ENCODE results near the gene PCSK6.

Gene PCSK6

DNA sequence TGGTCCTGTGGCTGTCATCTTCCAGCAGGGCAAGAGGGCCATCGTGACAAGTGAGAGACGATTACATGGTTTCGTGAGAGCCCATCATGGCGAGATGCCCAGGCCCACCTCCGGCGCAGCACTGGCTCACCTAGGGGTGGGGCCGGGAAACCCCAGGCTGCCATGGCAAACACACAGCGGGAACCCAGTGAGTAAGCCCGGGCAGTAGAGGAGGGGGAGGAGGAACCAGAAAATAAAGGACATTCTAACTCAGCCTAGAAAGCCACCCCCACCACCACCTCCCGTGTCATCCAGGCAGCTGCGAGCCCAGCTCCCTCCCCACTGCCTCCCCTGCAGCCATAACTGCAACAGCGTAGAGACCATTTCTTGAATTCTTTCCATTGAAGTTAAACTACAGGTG, 52.3 kb downstream of the PCSK6 start:
- H3K27ac ChIP-seq (ENCODE audit: low read length), result no peak overlapping the region
- H3K27me3 ChIP-seq (ENCODE audit: control insufficient read depth, insufficient read depth, low read length), result no peaks in the 10 kb centered on the region
- no peak overlapping the region for H3K4me3 ChIP-seq (ENCODE audit: low read length)
- no peaks in the 10 kb centered on the region for H3K4me1 ChIP-seq (ENCODE audit: control insufficient read depth, insufficient read depth, low read length)
- DNase-seq (ENCODE audit: low read depth, low spot score), result no peak
- WGBS (ENCODE audit: insufficient coverage, insufficient read length), result no CpG with 5 or more reads among the region's 12 CpGs
- H3K9me3 ChIP-seq (ENCODE audit: control insufficient read depth, insufficient read depth, low read length), result no peaks in the 10 kb centered on the region
- H3K36me3 ChIP-seq (ENCODE audit: control insufficient read depth, insufficient read depth, low read length), result no peaks in the 10 kb centered on the region

DNA sequence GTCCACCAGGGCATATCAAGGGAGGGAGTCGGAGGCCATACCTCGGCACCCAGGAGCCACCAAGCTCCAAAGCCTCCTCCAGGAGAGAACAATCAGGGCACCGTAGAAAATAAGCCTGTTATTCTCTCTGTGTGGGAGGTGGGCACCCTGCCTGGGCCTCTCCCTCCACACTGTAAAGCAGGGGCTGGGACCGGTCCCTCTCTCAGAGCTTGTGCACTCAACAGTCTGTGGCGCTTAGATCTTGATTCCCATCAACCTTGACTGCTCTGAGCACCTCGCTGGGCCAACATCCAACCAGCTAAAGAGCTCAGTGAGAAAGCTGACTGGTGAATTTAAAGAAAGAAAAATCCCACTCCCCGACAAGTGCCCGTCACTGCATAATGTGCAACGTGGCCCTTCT, 53.0 kb downstream of the PCSK6 start:
- no peaks in the 10 kb centered on the region for H3K9me3 ChIP-seq (ENCODE audit: control insufficient read depth, insufficient read depth, low read length)
- H3K4me3 ChIP-seq (ENCODE audit: low read length), result no peak overlapping the region
- H3K27me3 ChIP-seq (ENCODE audit: control insufficient read depth, insufficient read depth, low read length), result no peaks in the 10 kb centered on the region
- DNase-seq (ENCODE audit: low read depth, low spot score), result no peak
- H3K4me1 ChIP-seq (ENCODE audit: control insufficient read depth, insufficient read depth, low read length), result no peaks in the 10 kb centered on the region
- WGBS (ENCODE audit: insufficient coverage, insufficient read length), result no CpG with 5 or more reads among the region's 9 CpGs
- H3K27ac ChIP-seq (ENCODE audit: low read length), result no peak overlapping the region
- no peaks in the 10 kb centered on the region for H3K36me3 ChIP-seq (ENCODE audit: control insufficient read depth, insufficient read depth, low read length)

GRCh38 chr15:101435761-101436160, 53.7 kb downstream of the PCSK6 start:
- no peak for DNase-seq (ENCODE audit: low read depth, low spot score)
- H3K9me3 ChIP-seq (ENCODE audit: control insufficient read depth, insufficient read depth, low read length), result no peaks in the 10 kb centered on the region
- no peak overlapping the region for H3K27ac ChIP-seq (ENCODE audit: low read length)
- WGBS (ENCODE audit: insufficient coverage, insufficient read length), result no CpG with 5 or more reads among the region's 7 CpGs
- no peak overlapping the region for H3K4me3 ChIP-seq (ENCODE audit: low read length)
- H3K4me1 ChIP-seq (ENCODE audit: control insufficient read depth, insufficient read depth, low read length), result no peaks in the 10 kb centered on the region
- no peaks in the 10 kb centered on the region for H3K36me3 ChIP-seq (ENCODE audit: control insufficient read depth, insufficient read depth, low read length)
- H3K27me3 ChIP-seq (ENCODE audit: control insufficient read depth, insufficient read depth, low read length), result no peaks in the 10 kb centered on the region

- DNase-seq (ENCODE audit: low read depth, low spot score), result no peak
- Histone ChIP-seq H3K4me3 (ENCODE audit: low read length) (no peak overlapping the region), H3K9me3 (ENCODE audit: control insufficient read depth, insufficient read depth, low read length) (no peaks in the 10 kb centered on the region), H3K36me3 (ENCODE audit: control insufficient read depth, insufficient read depth, low read length) (no peaks in the 10 kb centered on the region), H3K4me1 (ENCODE audit: control insufficient read depth, insufficient read depth, low read length) (no peaks in the 10 kb centered on the region), H3K27ac (ENCODE audit: low read length) (no peak overlapping the region), H3K27me3 (ENCODE audit: control insufficient read depth, insufficient read depth, low read length) (no peaks in the 10 kb centered on the region)
- no CpG with 5 or more reads among the region's 21 CpGs for WGBS (ENCODE audit: insufficient coverage, insufficient read length)
These were observed 55.2 kb downstream of the PCSK6 start for GRCh38 chr15:101434032-101434920.

- whole genome bisulfite sequencing (ENCODE audit: insufficient coverage, insufficient read length), result no CpG with 5 or more reads among the region's 7 CpGs
- Histone ChIP-seq H3K27me3 (ENCODE audit: control insufficient read depth, insufficient read depth, low read length) (no peaks in the 10 kb centered on the region), H3K27ac (ENCODE audit: low read length) (no peak overlapping the region), H3K4me1 (ENCODE audit: control insufficient read depth, insufficient read depth, low read length) (no peaks in the 10 kb centered on the region), H3K9me3 (ENCODE audit: control insufficient read depth, insufficient read depth, low read length) (no peaks in the 10 kb centered on the region), H3K4me3 (ENCODE audit: low read length) (no peak overlapping the region), H3K36me3 (ENCODE audit: control insufficient read depth, insufficient read depth, low read length) (no peaks in the 10 kb centered on the region)
- DNase-seq (ENCODE audit: low read depth, low spot score), result no peak
These were observed 56.1 kb downstream of the PCSK6 start for GRCh38 chr15:101433396-101433795.

- H3K27me3 ChIP-seq (ENCODE audit: control insufficient read depth, insufficient read depth, low read length), result no peaks in the 10 kb centered on the region
- DNase-seq (ENCODE audit: low read depth, low spot score), result no peak
- no peak overlapping the region for H3K4me3 ChIP-seq (ENCODE audit: low read length)
- no peak overlapping the region for H3K27ac ChIP-seq (ENCODE audit: low read length)
- H3K36me3 ChIP-seq (ENCODE audit: control insufficient read depth, insufficient read depth, low read length), result no peaks in the 10 kb centered on the region
- WGBS (ENCODE audit: insufficient coverage, insufficient read length), result no CpG with 5 or more reads among the region's 3 CpGs
- H3K4me1 ChIP-seq (ENCODE audit: control insufficient read depth, insufficient read depth, low read length), result no peaks in the 10 kb centered on the region
- H3K9me3 ChIP-seq (ENCODE audit: control insufficient read depth, insufficient read depth, low read length), result no peaks in the 10 kb centered on the region
These were observed 56.5 kb downstream of the PCSK6 start for GRCh38 chr15:101432982-101433381.

- DNase-seq (ENCODE audit: low read depth, low spot score), result no peak
- no CpG with 5 or more reads among the region's 6 CpGs for WGBS (ENCODE audit: insufficient coverage, insufficient read length)
- no peaks in the 10 kb centered on the region for H3K9me3 ChIP-seq (ENCODE audit: control insufficient read depth, insufficient read depth, low read length)
- no peak overlapping the region for H3K27ac ChIP-seq (ENCODE audit: low read length)
- H3K27me3 ChIP-seq (ENCODE audit: control insufficient read depth, insufficient read depth, low read length), result no peaks in the 10 kb centered on the region
- no peak overlapping the region for H3K4me3 ChIP-seq (ENCODE audit: low read length)
- no peaks in the 10 kb centered on the region for H3K36me3 ChIP-seq (ENCODE audit: control insufficient read depth, insufficient read depth, low read length)
- no peaks in the 10 kb centered on the region; the same call in 1 of the 2 replicates for H3K4me1 ChIP-seq (ENCODE audit: control insufficient read depth, insufficient read depth, low read length)
These were observed 57.8 kb downstream of the PCSK6 start for GRCh38 chr15:101431748-101432147.

DNA sequence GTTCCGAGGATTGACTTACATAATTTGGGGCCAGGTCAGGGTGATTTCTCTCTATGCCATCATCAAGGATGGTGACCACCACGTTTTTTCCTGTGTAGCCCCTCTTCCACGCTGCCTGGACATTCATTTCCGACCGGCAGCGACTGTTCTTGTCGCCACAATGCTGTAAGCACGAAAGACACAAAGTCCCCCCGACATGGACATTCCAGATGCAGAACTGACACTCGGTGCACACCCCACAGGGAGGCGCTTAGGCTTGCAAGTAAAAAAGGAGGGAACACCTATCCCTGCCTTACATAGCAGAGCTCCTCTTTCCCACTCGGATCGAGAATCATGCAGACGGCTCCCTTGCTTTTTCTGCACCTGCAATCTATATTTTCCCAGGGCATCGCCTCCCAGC, 58.2 kb downstream of the PCSK6 start:
- no peaks in the 10 kb centered on the region for H3K36me3 ChIP-seq (ENCODE audit: control insufficient read depth, insufficient read depth, low read length)
- DNase-seq (ENCODE audit: low read depth, low spot score), result no peak
- H3K9me3 ChIP-seq (ENCODE audit: control insufficient read depth, insufficient read depth, low read length), result no peaks in the 10 kb centered on the region
- H3K27me3 ChIP-seq (ENCODE audit: control insufficient read depth, insufficient read depth, low read length), result no peaks in the 10 kb centered on the region
- no peaks in the 10 kb centered on the region; the same call in 1 of the 2 replicates for H3K4me1 ChIP-seq (ENCODE audit: control insufficient read depth, insufficient read depth, low read length)
- H3K4me3 ChIP-seq (ENCODE audit: low read length), result no peak overlapping the region
- H3K27ac ChIP-seq (ENCODE audit: low read length), result no peak overlapping the region
- no CpG with 5 or more reads among the region's 15 CpGs for WGBS (ENCODE audit: insufficient coverage, insufficient read length)

DNA sequence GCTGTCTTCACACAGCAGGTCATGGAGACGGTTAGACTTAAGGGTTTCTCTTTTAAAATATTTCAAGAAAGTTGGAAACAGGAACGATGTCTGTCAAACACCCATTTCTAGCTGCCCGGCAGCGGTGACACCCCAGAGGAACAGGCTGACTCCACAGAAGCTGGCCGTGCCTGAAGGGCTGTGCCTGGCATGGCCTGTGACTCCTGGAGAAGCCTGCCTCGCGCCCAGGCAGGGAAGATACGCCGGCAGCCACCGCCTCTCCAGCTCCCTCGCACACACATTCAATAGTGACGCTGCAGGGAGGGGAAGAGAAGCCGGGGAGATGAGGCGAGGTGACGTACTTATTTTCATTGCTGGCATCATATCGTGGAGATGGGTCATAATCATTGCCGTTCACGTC, 59.9 kb downstream of the PCSK6 start:
- Histone ChIP-seq H3K27ac (ENCODE audit: low read length) (no peak overlapping the region), H3K27me3 (ENCODE audit: control insufficient read depth, insufficient read depth, low read length) (no peaks in the 10 kb centered on the region), H3K9me3 (ENCODE audit: control insufficient read depth, insufficient read depth, low read length) (no peaks in the 10 kb centered on the region), H3K4me1 (ENCODE audit: control insufficient read depth, insufficient read depth, low read length) (peaks cover 3% of the 10 kb centered on the region), H3K4me3 (ENCODE audit: low read length) (no peak overlapping the region), H3K36me3 (ENCODE audit: control insufficient read depth, insufficient read depth, low read length) (no peaks in the 10 kb centered on the region)
- WGBS (ENCODE audit: insufficient coverage, insufficient read length), result no CpG with 5 or more reads among the region's 18 CpGs
- DNase-seq (ENCODE audit: low read depth, low spot score), result no peak

DNA sequence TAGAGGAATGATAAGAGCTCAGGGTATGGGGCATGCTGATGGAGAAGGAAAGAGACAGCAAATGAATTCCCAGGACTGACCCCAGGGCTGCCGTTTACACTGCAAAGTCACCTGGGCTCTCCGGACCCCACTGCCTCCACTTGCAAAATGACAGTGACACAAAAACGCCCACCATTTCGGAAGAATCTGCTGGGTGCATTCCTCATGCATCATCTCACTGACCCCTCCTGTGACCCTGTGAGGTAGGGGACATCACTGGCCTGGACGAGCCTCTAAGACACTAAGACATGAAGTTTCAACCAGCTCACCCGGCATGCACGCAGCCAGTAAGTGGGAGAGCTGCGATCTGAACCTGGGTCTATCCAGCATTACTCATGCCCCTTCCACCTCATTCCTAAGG, 60.3 kb downstream of the PCSK6 start:
- Histone ChIP-seq H3K27me3 (ENCODE audit: control insufficient read depth, insufficient read depth, low read length) (no peaks in the 10 kb centered on the region), H3K27ac (ENCODE audit: low read length) (no peak overlapping the region), H3K9me3 (ENCODE audit: control insufficient read depth, insufficient read depth, low read length) (no peaks in the 10 kb centered on the region), H3K4me1 (ENCODE audit: control insufficient read depth, insufficient read depth, low read length) (peaks cover 3% of the 10 kb centered on the region), H3K4me3 (ENCODE audit: low read length) (no peak overlapping the region), H3K36me3 (ENCODE audit: control insufficient read depth, insufficient read depth, low read length) (no peaks in the 10 kb centered on the region)
- no peak for DNase-seq (ENCODE audit: low read depth, low spot score)
- WGBS (ENCODE audit: insufficient coverage, insufficient read length), result no CpG with 5 or more reads among the region's 8 CpGs

- WGBS (ENCODE audit: insufficient coverage, insufficient read length), result no CpG with 5 or more reads among the region's 12 CpGs
- no peak for DNase-seq (ENCODE audit: low read depth, low spot score)
- no peaks in the 10 kb centered on the region for H3K27me3 ChIP-seq (ENCODE audit: control insufficient read depth, insufficient read depth, low read length)
These were observed 60.7 kb downstream of the PCSK6 start for GRCh38 chr15:101428758-101429157.

More at GRCh38 chr15:101428758-101429157, 60.7 kb downstream of the PCSK6 start:
- no peak overlapping the region for H3K4me3 ChIP-seq (ENCODE audit: low read length)
- H3K9me3 ChIP-seq (ENCODE audit: control insufficient read depth, insufficient read depth, low read length), result no peaks in the 10 kb centered on the region
- peaks cover 3% of the 10 kb centered on the region for H3K4me1 ChIP-seq (ENCODE audit: control insufficient read depth, insufficient read depth, low read length)
- H3K36me3 ChIP-seq (ENCODE audit: control insufficient read depth, insufficient read depth, low read length), result no peaks in the 10 kb centered on the region
- no peak overlapping the region for H3K27ac ChIP-seq (ENCODE audit: low read length)

Data from iPS DF 6.9 (cell line).